ENCODE results near the gene HK3. TPM values are rescaled to one million over a fixed set of nuclear protein-coding genes. Genes with fewer than 3 reads are reported as not detected.

Gene HK3
- total and polyA plus RNA-seq, 2 experiments from 2014 or later, result not detected

DNA sequence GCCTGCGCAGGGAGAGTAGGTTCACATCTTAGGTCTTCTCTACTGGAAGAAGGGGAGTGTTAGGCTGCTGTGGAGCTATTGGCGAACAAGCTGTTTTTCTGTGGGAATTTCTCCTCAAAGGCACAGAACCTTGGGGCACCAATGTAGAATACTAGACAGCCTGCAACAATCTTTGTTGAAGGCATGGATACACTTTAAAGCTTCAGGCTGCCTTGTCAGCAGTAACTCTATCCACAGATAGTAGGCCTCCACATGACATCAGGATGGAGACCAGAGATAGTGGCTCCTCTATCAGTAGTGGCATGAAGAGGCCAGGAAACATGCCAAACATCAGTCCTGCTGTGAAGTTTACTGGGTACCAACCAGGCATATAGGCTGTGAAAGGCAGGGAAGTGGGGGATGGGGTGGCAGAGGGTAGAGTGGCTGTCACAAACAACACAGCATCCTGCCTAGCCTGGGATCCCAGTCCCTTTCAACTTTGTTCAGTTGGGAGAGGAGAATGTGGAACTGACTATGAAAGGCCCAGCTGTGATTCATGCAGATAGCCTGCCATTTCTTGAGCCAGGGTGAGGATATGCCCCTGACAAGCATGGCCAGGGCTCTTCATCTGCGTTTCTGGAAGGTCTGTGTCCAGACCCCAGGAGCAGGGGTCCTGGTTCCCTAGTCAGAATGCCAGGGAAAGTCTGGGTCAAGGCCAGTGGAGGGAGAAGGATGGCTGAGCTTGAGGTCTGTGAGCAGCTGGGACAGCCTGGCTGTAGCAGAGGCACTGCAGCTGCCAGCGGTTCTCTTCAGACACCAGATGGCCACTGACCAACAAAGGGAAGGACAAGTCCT, 1.0 kb upstream of the HK3 start:
- Histone ChIP-seq H3K36me3 (ENCODE audit: insufficient read depth) (peaks cover 19% of the 10 kb centered on the region), H4K20me1 (replicated peaks; ENCODE audit: insufficient read depth) (no peaks in the 10 kb centered on the region; the same call in 1 of the 2 replicates), H3K27ac (ENCODE audit: low read depth) (peak overlapping the region; percentile 45; the same call in 1 of the 2 replicates), H3F3A (replicated peaks; ENCODE audit: low read depth) (no peaks in the 10 kb centered on the region), H2AFZ (no peak overlapping the region), H3K4me1 (ENCODE audit: insufficient read depth) (0 out of 2 replicates have a peak, but pooled peaks cover 3% of the 10 kb centered on the region), H3K9me2 (ENCODE audit: insufficient read depth) (no peaks in the 10 kb centered on the region), H3K4me3 (no peak overlapping the region), H3K4me2 (no peak overlapping the region), H3K27me3 (ENCODE audit: insufficient read depth) (no peaks in the 10 kb centered on the region), H3K79me2 (replicated peaks; ENCODE audit: insufficient read depth) (no peaks in the 10 kb centered on the region)
- Mint-ChIP-seq H3K4me1 (peaks cover 22% of the 10 kb centered on the region), H3K27ac (no peak overlapping the region), H3K4me3 (no peak overlapping the region), H3K36me3 (ENCODE audit: low read depth) (peaks cover 21% of the 10 kb centered on the region), H3K9me3 (no peaks in the 10 kb centered on the region), H3K27me3 (ENCODE audit: insufficient read depth, low read depth, poor library complexity) (peaks cover 2% of the 10 kb centered on the region)
- DNase-seq (ENCODE audit: low spot score), result no peak
- TF ChIP-seq ZNF114 (CRISPR knock-in tag; IDR thresholded peaks at IDR 0.05) (no peak), NANOG (IDR thresholded peaks at IDR 0.05; ENCODE audit: borderline replicate concordance) (no peak), JUNB (IDR thresholded peaks at IDR 0.05; ENCODE audit: unreplicated experiment) (no peak), ETS1 (IDR thresholded peaks at IDR 0.05) (no peak), STAT1 (IDR thresholded peaks at IDR 0.05; ENCODE audit: unreplicated experiment) (no peak), CREB1 (CRISPR knock-in tag; IDR thresholded peaks at IDR 0.05; ENCODE audit: low read depth) (no peak), POLR2AphosphoS5 (IDR thresholded peaks at IDR 0.05; ENCODE audit: low read depth) (no peak), EZH2phosphoT487 (IDR thresholded peaks at IDR 0.05; ENCODE audit: unreplicated experiment) (no peak), EZH2 (IDR thresholded peaks at IDR 0.05; ENCODE audit: low read depth, unreplicated experiment) (no peak)
- TF ChIP-seq, protein P1, sequence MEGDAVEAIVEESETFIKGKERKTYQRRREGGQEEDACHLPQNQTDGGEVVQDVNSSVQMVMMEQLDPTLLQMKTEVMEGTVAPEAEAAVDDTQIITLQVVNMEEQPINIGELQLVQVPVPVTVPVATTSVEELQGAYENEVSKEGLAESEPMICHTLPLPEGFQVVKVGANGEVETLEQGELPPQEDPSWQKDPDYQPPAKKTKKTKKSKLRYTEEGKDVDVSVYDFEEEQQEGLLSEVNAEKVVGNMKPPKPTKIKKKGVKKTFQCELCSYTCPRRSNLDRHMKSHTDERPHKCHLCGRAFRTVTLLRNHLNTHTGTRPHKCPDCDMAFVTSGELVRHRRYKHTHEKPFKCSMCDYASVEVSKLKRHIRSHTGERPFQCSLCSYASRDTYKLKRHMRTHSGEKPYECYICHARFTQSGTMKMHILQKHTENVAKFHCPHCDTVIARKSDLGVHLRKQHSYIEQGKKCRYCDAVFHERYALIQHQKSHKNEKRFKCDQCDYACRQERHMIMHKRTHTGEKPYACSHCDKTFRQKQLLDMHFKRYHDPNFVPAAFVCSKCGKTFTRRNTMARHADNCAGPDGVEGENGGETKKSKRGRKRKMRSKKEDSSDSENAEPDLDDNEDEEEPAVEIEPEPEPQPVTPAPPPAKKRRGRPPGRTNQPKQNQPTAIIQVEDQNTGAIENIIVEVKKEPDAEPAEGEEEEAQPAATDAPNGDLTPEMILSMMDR (conservative IDR thresholded peaks at IDR 0.05; ENCODE audit: low read depth in 2 of 2), result no peak
- peak; percentile 20 for ATAC-seq

DNA sequence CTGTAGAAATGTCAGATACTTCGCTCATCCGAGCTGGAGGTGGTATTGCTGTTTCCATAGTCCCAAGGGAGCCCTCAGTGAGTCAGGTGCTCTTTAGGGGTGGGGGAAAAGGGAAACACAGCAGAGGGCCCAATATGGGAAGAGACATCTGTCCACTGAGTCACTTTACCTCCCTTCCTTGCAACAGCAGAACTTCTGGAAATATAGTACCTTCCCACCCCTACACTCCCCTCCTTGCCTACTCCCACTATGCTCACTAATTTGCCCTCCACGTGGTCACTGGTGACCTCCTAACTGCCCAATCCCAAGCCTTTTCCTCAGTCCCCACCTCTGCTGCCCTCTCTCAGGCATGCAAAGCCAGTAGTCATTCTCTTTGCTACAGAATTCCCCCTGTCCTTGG, 1.9 kb downstream of the HK3 start:
- Histone ChIP-seq H4K20me1 (replicated peaks; ENCODE audit: insufficient read depth) (no peaks in the 10 kb centered on the region; the same call in 1 of the 2 replicates), H3K27ac (ENCODE audit: low read depth) (no peak overlapping the region), H3K4me1 (ENCODE audit: insufficient read depth) (0 out of 2 replicates have a peak, but pooled peaks cover 3% of the 10 kb centered on the region), H3K36me3 (ENCODE audit: insufficient read depth) (no peaks in the 10 kb centered on the region), H3K27me3 (ENCODE audit: insufficient read depth) (no peaks in the 10 kb centered on the region), H3K4me3 (no peak overlapping the region), H3F3A (replicated peaks; ENCODE audit: low read depth) (no peaks in the 10 kb centered on the region), H3K4me2 (no peak overlapping the region), H2AFZ (no peak overlapping the region), H3K9me2 (ENCODE audit: insufficient read depth) (no peaks in the 10 kb centered on the region), H3K79me2 (replicated peaks; ENCODE audit: insufficient read depth) (no peaks in the 10 kb centered on the region)
- peaks cover 22% of the 10 kb centered on the region for H3K4me1 Mint-ChIP-seq
- peaks cover 2% of the 10 kb centered on the region; the same call in 1 of the 3 replicates for H3K36me3 Mint-ChIP-seq (ENCODE audit: low read depth)
- no peak overlapping the region for H3K4me3 Mint-ChIP-seq
- no peaks in the 10 kb centered on the region for H3K9me3 Mint-ChIP-seq
- H3K27ac Mint-ChIP-seq, result no peak overlapping the region
- ATAC-seq (no peak), DNase-seq (ENCODE audit: low spot score) (no peak)
- H3K27me3 Mint-ChIP-seq (ENCODE audit: insufficient read depth, low read depth, poor library complexity), result peaks cover 3% of the 10 kb centered on the region
- TF ChIP-seq STAT1 (IDR thresholded peaks at IDR 0.05; ENCODE audit: unreplicated experiment) (no peak), ZNF114 (CRISPR knock-in tag; IDR thresholded peaks at IDR 0.05) (no peak), CREB1 (CRISPR knock-in tag; IDR thresholded peaks at IDR 0.05; ENCODE audit: low read depth) (no peak), EZH2phosphoT487 (IDR thresholded peaks at IDR 0.05; ENCODE audit: unreplicated experiment) (no peak), ZNF331 (CRISPR knock-in tag; IDR thresholded peaks at IDR 0.05; ENCODE audit: low read depth) (no peak), JUNB (IDR thresholded peaks at IDR 0.05; ENCODE audit: unreplicated experiment) (no peak), ETS1 (IDR thresholded peaks at IDR 0.05) (no peak), REST (IDR thresholded peaks at IDR 0.05; ENCODE audit: unreplicated experiment) (no peak), EZH2 (IDR thresholded peaks at IDR 0.05; ENCODE audit: low read depth, unreplicated experiment) (no peak), NANOG (IDR thresholded peaks at IDR 0.05; ENCODE audit: borderline replicate concordance) (no peak)
- TF ChIP-seq, protein P1 (conservative IDR thresholded peaks at IDR 0.05; ENCODE audit: low read depth in 2 of 2), result no peak
